Measurements from ENCODE around the gene PCMTD2. TPM values are rescaled to one million over a fixed set of nuclear protein-coding genes. Genes with fewer than 3 reads are reported as not detected.

Gene PCMTD2
- total and polyA plus RNA-seq, 10 of the 15 experiments (the other 5 are each of a cell fraction or from before 2014, with no cell fraction given) = 6.8 to 36.8 (median 16.5) TPM

DNA sequence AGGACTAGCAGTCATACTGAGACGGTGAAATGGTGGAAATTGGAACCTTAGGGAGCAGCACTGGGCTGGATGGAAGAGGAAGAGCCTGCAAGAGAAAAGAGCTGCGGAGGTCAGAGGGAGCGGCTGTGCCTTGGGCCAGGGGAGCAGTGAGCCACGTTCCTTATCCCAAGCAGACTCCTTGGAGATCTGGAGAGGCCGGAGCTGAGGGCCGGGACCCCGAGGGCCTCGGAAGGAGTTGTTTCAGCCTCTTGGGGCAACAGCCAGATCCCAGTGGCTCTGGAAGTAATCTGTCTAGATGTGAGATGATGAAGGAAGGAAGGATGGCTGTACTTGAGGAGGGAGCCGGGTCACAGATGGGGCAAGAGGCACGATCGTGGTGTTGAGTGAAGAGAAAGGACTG lies 16.1 kb downstream of the PCMTD2 start (continued):
- no peak for TF ChIP-seq NR2C2 (IDR thresholded peaks at IDR 0.05; ENCODE audit: borderline replicate concordance, control insufficient read depth, insufficient read length, low read depth)
- TF ChIP-seq BACH1 (IDR thresholded peaks at IDR 0.05; ENCODE audit: borderline replicate concordance) = no peak
- TF ChIP-seq CBX3 (IDR thresholded peaks at IDR 0.05; ENCODE audit: borderline replicate concordance, low read depth) = no peak

DNA sequence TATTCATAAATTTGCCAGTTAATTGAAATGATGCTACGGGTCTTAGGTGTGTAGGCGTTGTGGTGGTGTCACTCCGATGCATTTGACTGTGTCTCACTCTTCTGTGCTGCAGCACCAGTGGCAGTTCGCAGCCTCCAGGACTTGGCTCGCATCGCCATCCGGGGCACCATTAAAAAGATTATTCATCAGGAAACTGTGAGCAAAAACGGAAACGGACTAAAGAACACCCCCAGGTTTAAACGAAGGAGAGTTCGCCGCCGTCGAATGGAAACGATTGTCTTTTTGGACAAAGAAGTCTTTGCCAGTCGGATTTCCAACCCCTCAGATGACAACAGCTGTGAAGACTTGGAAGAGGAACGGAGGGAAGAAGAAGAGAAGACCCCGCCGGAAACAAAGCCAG lies 17.6 kb downstream of the PCMTD2 start:
- no peak overlapping the region for H3K27ac ChIP-seq (ENCODE audit: control insufficient read depth, insufficient read depth)
- in situ Hi-C loops (cut with MboI) = no loop called here
- H3K9ac ChIP-seq (ENCODE audit: control insufficient read depth, insufficient read depth, low read length) = no peak overlapping the region
- no peak overlapping the region for H3K4me3 ChIP-seq
- ChIA-PET SMC1A (ENCODE audit: uncharacterized antibody, unreplicated experiment) (no interaction called here), POLR2A (no interaction called here), CTCF (no interaction called here), RAD21 (ENCODE audit: unreplicated experiment) (no interaction called here)
- H3K79me2 ChIP-seq (ENCODE audit: control insufficient read depth, insufficient read depth, low read length) = no peaks in the 10 kb centered on the region
- FAIRE-seq = no peak
- no peaks in the 10 kb centered on the region for H3K9me3 ChIP-seq (replicated peaks; ENCODE audit: control insufficient read depth, insufficient read depth, low read length)
- ATAC-seq = no peak
- no peak for DNase-seq (ENCODE audit: low read depth, low spot score)
- no peaks in the 10 kb centered on the region for H3K27me3 ChIP-seq (replicated peaks in 1 of 2; ENCODE audit: control insufficient read depth in 2 of 2, insufficient read depth in 2 of 2, low read length in 1 of 2)
- WGBS (ENCODE audit: insufficient coverage, insufficient replicate concordance, low lambda C conversion rate, missing lambda C conversion rate) = 89% methylated on average over 19 of the region's 19 CpGs
- BruUV-seq (replicated peaks) = no TSS peak
- H3K36me3 ChIP-seq (ENCODE audit: control insufficient read depth in 2 of 2, insufficient read depth in 2 of 2, low read length in 1 of 2) = no peaks in the 10 kb centered on the region; a peak in 3 of 4 replicates
- TF ChIP-seq EP300 (IDR thresholded peaks at IDR 0.05; ENCODE audit: borderline replicate concordance in 1 of 2, control insufficient read depth in 1 of 2, low read depth in 2 of 2, low read length in 2 of 2) (no peak), BCL11A (IDR thresholded peaks at IDR 0.05; ENCODE audit: low read depth, low read length) (no peak), ASH2L (IDR thresholded peaks at IDR 0.05; ENCODE audit: borderline replicate concordance, low read depth) (no peak), ZSCAN29 (IDR thresholded peaks at IDR 0.05) (no peak), RUNX3 (IDR thresholded peaks at IDR 0.05; ENCODE audit: low read length) (no peak), SREBF2 (IDR thresholded peaks at IDR 0.05; ENCODE audit: low read length) (no peak), MYB (IDR thresholded peaks at IDR 0.05; ENCODE audit: borderline replicate concordance, low read depth, low read length) (no peak), SMAD1 (IDR thresholded peaks at IDR 0.05; ENCODE audit: low read depth, partially characterized antibody) (no peak), PAX5 (IDR thresholded peaks at IDR 0.05; ENCODE audit: borderline replicate concordance, low read depth, low read length) (no peak), ESRRA (IDR thresholded peaks at IDR 0.05; ENCODE audit: low read length) (no peak), POLR2A (IDR thresholded peaks at IDR 0.05; ENCODE audit: low read depth, low read length) (no peak)
- TF ChIP-seq, protein P1, sequence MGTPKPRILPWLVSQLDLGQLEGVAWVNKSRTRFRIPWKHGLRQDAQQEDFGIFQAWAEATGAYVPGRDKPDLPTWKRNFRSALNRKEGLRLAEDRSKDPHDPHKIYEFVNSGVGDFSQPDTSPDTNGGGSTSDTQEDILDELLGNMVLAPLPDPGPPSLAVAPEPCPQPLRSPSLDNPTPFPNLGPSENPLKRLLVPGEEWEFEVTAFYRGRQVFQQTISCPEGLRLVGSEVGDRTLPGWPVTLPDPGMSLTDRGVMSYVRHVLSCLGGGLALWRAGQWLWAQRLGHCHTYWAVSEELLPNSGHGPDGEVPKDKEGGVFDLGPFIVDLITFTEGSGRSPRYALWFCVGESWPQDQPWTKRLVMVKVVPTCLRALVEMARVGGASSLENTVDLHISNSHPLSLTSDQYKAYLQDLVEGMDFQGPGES (IDR thresholded peaks at IDR 0.05) = no peak
- TF ChIP-seq, protein P2, sequence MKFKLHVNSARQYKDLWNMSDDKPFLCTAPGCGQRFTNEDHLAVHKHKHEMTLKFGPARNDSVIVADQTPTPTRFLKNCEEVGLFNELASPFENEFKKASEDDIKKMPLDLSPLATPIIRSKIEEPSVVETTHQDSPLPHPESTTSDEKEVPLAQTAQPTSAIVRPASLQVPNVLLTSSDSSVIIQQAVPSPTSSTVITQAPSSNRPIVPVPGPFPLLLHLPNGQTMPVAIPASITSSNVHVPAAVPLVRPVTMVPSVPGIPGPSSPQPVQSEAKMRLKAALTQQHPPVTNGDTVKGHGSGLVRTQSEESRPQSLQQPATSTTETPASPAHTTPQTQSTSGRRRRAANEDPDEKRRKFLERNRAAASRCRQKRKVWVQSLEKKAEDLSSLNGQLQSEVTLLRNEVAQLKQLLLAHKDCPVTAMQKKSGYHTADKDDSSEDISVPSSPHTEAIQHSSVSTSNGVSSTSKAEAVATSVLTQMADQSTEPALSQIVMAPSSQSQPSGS (IDR thresholded peaks at IDR 0.05; ENCODE audit: low read length) = no peak
- TF ChIP-seq, protein P3, sequence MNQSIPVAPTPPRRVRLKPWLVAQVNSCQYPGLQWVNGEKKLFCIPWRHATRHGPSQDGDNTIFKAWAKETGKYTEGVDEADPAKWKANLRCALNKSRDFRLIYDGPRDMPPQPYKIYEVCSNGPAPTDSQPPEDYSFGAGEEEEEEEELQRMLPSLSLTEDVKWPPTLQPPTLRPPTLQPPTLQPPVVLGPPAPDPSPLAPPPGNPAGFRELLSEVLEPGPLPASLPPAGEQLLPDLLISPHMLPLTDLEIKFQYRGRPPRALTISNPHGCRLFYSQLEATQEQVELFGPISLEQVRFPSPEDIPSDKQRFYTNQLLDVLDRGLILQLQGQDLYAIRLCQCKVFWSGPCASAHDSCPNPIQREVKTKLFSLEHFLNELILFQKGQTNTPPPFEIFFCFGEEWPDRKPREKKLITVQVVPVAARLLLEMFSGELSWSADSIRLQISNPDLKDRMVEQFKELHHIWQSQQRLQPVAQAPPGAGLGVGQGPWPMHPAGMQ (IDR thresholded peaks at IDR 0.05; ENCODE audit: borderline replicate concordance) = no peak
- H2AFZ ChIP-seq (ENCODE audit: control insufficient read depth, low read depth, low read length) = no peak overlapping the region
- no peaks in the 10 kb centered on the region for H3K4me1 ChIP-seq (ENCODE audit: control insufficient read depth, insufficient read depth, low read length)
- intact Hi-C loops (cut with micrococcal nuclease; ENCODE audit: unreplicated experiment) = no loop called here
- H4K20me1 ChIP-seq (ENCODE audit: control insufficient read depth, insufficient read depth) = no peaks in the 10 kb centered on the region
- H3K4me2 ChIP-seq (ENCODE audit: control insufficient read depth, insufficient read depth) = no peak overlapping the region

Data from GM12878 (cell line).